Stimulated activated CD8-positive, alpha-beta memory T cell treated with anti-CD3 and anti-CD28 coated beads, Interleukin-2, amount 100 ng/mL, for 48 hours (primary cell): Measurements from ENCODE around the gene ATXN7L2.

Source experiments
- DNase-seq, 2 donors: peaks; one replicate each; pipeline ENCODE4 v3.0.0-alpha.2; 2020; ENCODE audit warnings: low read depth in 2 of 2

Gene ATXN7L2

GRCh38 chr1:109498161-109498801, 14.6 kb downstream of the ATXN7L2 start:
- no peak for DNase-seq

GRCh38 chr1:109499081-109499480, 15.4 kb downstream of the ATXN7L2 start:
- no peak for DNase-seq

- peak; percentile 44 to 56 for DNase-seq
Observed at GRCh38 chr1:109499661-109500536, 16.2 kb downstream of the ATXN7L2 start.

- DNase-seq, result no peak
Observed at GRCh38 chr1:109500941-109501381, 17.3 kb downstream of the ATXN7L2 start.

GRCh38 chr1:109501644-109502363, 18.1 kb downstream of the ATXN7L2 start:
- DNase-seq, result no peak

- DNase-seq, result no peak
Observed at GRCh38 chr1:109502364-109502851, 18.7 kb downstream of the ATXN7L2 start.

- no peak for DNase-seq
Observed at GRCh38 chr1:109503935-109504334, 20.2 kb downstream of the ATXN7L2 start.

GRCh38 chr1:109504974-109505373, 21.3 kb downstream of the ATXN7L2 start:
- DNase-seq, result no peak

- no peak for DNase-seq
Observed at GRCh38 chr1:109508001-109508872, 24.5 kb downstream of the ATXN7L2 start.

GRCh38 chr1:109508873-109509175, 25.1 kb downstream of the ATXN7L2 start:
- DNase-seq, result no peak

- DNase-seq, result peak in 1 of 2 donors; percentile 49
Observed at GRCh38 chr1:109509176-109510134, 25.8 kb downstream of the ATXN7L2 start, which contains the start of gene AMIGO1. Gene AMIGO1 (minus strand): TSS chr1:109509727. CDS start chr1:109508912, 815 bp downstream.

GRCh38 chr1:109513110-109513710, 29.5 kb downstream of the ATXN7L2 start:
- DNase-seq, result no peak

- DNase-seq, result no peak
Observed at GRCh38 chr1:109514846-109515245, 31.1 kb downstream of the ATXN7L2 start.

GRCh38 chr1:109516872-109517271, 33.2 kb downstream of the ATXN7L2 start:
- no peak for DNase-seq

GRCh38 chr1:109517337-109517736, 33.6 kb downstream of the ATXN7L2 start:
- no peak for DNase-seq

GRCh38 chr1:109521002-109521951, 37.6 kb downstream of the ATXN7L2 start:
- DNase-seq, result no peak

GRCh38 chr1:109522026-109522425, 38.3 kb downstream of the ATXN7L2 start:
- DNase-seq, result no peak

- DNase-seq, result no peak
Observed at GRCh38 chr1:109523706-109524105, 40.0 kb downstream of the ATXN7L2 start.
